GM12878 (cell line): ENCODE data around the gene ATG101. TPM values are rescaled to one million over a fixed set of nuclear protein-coding genes. Genes with fewer than 3 reads are reported as not detected.

ENCODE experiments used
- BHLHE40 ChIP-seq, 2 experiments: fragments of 450-650 bp in 1 of 2; IDR thresholded peaks; 2 replicates each; pipeline ENCODE4 v1.6.1; 2011 to 2017; ENCODE audit warnings: low read depth in 2 of 2, borderline replicate concordance in 1 of 2, improper control_type of control experiment in 1 of 2, low read length in 1 of 2, mild to moderate bottlenecking in 1 of 2
- KAT2A ChIP-seq: conservative IDR thresholded peaks from 2 replicates; pipeline ENCODE4 v1.6.1; 2011; ENCODE audit warnings: low read depth, low read length; ENCODE audit not compliant: control insufficient read depth
- MTA3 ChIP-seq: IDR thresholded peaks from 2 replicates; pipeline ENCODE4 v1.6.1; 2012; ENCODE audit warnings: low read length, inconsistent platforms, borderline replicate concordance
- NFYA ChIP-seq: IDR thresholded peaks from 2 replicates; pipeline ENCODE4 v1.6.1; 2011; ENCODE audit warnings: low read depth, mild to moderate bottlenecking, low read length, improper control_type of control experiment, borderline replicate concordance
- PAX5 ChIP-seq: IDR thresholded peaks from 2 replicates; pipeline ENCODE4 v1.6.1; 2011; ENCODE audit warnings: low read depth, low read length, borderline replicate concordance
- SIN3A ChIP-seq: IDR thresholded peaks from 2 replicates; pipeline ENCODE4 v1.6.1; 2012; ENCODE audit warnings: low read depth, low read length, improper control_type of control experiment
- SMAD1 ChIP-seq: fragments of 450-650 bp; IDR thresholded peaks from 2 replicates; pipeline ENCODE4 v1.6.1; 2018; ENCODE audit warnings: mild to moderate bottlenecking, low read depth; ENCODE audit not compliant: partially characterized antibody
- TCF12 ChIP-seq: IDR thresholded peaks from 2 replicates; pipeline ENCODE4 v1.6.1; 2011; ENCODE audit warnings: low read depth, mild to moderate bottlenecking, low read length
- polyA plus RNA-seq, 11 experiments: library from polyadenylated mRNA; depleted of rRNA in 4 of 11; unstranded in 6 of 11; stranded (reverse) in 5 of 11; fragments of >200 nt; fragmentation: Nextera tagmentation in 4 of 11; fragmentation: Illumina TruSeq in 1 of 11; extraction: Ambion mirVana in 4 of 11; extraction: Trizol in 1 of 11; gene quantifications; 1 replicate in 1 of 11; 2 replicates in 10 of 11; pipeline versions ENCODE4 v1.2.1 to v1.2.3, GENCODE V29; 2011 to 2016; ENCODE audit warnings: inconsistent platforms in 2 of 11, missing spikeins in 2 of 11, low read depth in 1 of 11
- total RNA-seq, 4 experiments: library from RNA; depleted of rRNA in 3 of 4; stranded (reverse); fragments of >200 nt in 3 of 4; fragmentation: Illumina TruSeq in 1 of 4; extraction: Trizol in 1 of 4; gene quantifications; 2 replicates each; pipeline versions ENCODE4 v1.2.1 to v1.2.3, GENCODE V29; 2013 to 2021
- TF ChIP-seq, protein P1 (sequence below): fragments of 450-650 bp; IDR thresholded peaks from 2 replicates; pipeline ENCODE4 v1.6.1; 2017; ENCODE audit warnings: antibody characterized with exemption, mild to moderate bottlenecking, moderate library complexity
- TF ChIP-seq, protein P2 (sequence below): fragments of 450-650 bp; formaldehyde crosslinking; IDR thresholded peaks from 2 replicates; pipeline ENCODE4 v1.4.0; 2020; ENCODE audit warnings: mild to moderate bottlenecking, moderate library complexity
- TF ChIP-seq, protein P3 (sequence below): IDR thresholded peaks from 2 replicates; pipeline ENCODE4 v1.6.1; 2012; ENCODE audit warnings: mild to moderate bottlenecking, low read depth, low read length
- TF ChIP-seq, protein P4 (sequence below): IDR thresholded peaks from 2 replicates; pipeline ENCODE4 v1.6.1; 2011; ENCODE audit warnings: low read depth, mild to moderate bottlenecking, low read length, moderate library complexity, borderline replicate concordance; ENCODE audit errors: extremely low read depth

The ATG101 gene
- total and polyA plus RNA-seq, 10 of the 15 experiments (the other 5 are each of a cell fraction or from before 2014, with no cell fraction given), result 2.7 to 49.8 (median 35.3) TPM

DNA sequence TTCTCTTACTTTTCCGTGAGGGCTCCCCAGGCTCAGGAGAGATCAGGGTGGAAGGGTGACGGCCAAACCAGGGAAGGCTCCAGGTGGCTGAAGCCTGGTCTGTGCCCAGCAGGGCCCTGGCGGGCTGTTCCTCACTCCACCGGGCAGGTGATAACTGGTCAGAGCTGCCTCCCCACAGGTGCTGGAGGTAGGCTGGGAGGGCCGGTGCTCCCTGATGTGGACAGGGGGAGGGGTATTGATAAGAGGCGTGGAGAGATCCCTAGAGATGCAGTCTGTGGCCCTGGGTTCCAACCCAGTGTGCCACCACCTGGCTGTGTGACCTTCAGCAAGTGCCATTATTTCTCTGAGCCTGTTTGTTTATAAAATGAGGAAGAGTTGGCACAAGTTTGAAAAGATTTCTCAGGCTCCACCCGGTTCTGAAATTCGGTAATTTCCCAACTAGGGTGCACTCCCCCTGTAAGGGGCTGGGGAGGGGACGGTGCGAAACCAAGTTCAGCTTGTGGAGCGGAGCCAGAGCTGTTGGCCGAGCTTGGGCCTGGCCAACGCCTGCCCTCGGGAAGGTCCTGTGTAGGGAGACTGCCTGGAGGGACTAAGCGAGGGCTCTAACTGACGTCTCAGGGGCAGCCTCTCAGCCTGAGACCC lies 19.5 kb upstream of the ATG101 start (continued):
- no peak for TF ChIP-seq PAX5
- no peak for TF ChIP-seq TCF12
- no peak for TF ChIP-seq SIN3A
- TF ChIP-seq, protein P1, sequence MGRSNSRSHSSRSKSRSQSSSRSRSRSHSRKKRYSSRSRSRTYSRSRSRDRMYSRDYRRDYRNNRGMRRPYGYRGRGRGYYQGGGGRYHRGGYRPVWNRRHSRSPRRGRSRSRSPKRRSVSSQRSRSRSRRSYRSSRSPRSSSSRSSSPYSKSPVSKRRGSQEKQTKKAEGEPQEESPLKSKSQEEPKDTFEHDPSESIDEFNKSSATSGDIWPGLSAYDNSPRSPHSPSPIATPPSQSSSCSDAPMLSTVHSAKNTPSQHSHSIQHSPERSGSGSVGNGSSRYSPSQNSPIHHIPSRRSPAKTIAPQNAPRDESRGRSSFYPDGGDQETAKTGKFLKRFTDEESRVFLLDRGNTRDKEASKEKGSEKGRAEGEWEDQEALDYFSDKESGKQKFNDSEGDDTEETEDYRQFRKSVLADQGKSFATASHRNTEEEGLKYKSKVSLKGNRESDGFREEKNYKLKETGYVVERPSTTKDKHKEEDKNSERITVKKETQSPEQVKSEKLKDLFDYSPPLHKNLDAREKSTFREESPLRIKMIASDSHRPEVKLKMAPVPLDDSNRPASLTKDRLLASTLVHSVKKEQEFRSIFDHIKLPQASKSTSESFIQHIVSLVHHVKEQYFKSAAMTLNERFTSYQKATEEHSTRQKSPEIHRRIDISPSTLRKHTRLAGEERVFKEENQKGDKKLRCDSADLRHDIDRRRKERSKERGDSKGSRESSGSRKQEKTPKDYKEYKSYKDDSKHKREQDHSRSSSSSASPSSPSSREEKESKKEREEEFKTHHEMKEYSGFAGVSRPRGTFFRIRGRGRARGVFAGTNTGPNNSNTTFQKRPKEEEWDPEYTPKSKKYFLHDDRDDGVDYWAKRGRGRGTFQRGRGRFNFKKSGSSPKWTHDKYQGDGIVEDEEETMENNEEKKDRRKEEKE, result no peak
- no peak for TF ChIP-seq BHLHE40 (IDR thresholded peaks at IDR 0.05; ENCODE audit: borderline replicate concordance in 1 of 2, low read depth in 2 of 2, low read length in 1 of 2)
- no peak for TF ChIP-seq SMAD1
- TF ChIP-seq, protein P2, sequence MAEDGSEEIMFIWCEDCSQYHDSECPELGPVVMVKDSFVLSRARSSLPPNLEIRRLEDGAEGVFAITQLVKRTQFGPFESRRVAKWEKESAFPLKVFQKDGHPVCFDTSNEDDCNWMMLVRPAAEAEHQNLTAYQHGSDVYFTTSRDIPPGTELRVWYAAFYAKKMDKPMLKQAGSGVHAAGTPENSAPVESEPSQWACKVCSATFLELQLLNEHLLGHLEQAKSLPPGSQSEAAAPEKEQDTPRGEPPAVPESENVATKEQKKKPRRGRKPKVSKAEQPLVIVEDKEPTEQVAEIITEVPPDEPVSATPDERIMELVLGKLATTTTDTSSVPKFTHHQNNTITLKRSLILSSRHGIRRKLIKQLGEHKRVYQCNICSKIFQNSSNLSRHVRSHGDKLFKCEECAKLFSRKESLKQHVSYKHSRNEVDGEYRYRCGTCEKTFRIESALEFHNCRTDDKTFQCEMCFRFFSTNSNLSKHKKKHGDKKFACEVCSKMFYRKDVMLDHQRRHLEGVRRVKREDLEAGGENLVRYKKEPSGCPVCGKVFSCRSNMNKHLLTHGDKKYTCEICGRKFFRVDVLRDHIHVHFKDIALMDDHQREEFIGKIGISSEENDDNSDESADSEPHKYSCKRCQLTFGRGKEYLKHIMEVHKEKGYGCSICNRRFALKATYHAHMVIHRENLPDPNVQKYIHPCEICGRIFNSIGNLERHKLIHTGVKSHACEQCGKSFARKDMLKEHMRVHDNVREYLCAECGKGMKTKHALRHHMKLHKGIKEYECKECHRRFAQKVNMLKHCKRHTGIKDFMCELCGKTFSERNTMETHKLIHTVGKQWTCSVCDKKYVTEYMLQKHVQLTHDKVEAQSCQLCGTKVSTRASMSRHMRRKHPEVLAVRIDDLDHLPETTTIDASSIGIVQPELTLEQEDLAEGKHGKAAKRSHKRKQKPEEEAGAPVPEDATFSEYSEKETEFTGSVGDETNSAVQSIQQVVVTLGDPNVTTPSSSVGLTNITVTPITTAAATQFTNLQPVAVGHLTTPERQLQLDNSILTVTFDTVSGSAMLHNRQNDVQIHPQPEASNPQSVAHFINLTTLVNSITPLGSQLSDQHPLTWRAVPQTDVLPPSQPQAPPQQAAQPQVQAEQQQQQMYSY (CRISPR knock-in tag), result no peak
- TF ChIP-seq, protein P3, sequence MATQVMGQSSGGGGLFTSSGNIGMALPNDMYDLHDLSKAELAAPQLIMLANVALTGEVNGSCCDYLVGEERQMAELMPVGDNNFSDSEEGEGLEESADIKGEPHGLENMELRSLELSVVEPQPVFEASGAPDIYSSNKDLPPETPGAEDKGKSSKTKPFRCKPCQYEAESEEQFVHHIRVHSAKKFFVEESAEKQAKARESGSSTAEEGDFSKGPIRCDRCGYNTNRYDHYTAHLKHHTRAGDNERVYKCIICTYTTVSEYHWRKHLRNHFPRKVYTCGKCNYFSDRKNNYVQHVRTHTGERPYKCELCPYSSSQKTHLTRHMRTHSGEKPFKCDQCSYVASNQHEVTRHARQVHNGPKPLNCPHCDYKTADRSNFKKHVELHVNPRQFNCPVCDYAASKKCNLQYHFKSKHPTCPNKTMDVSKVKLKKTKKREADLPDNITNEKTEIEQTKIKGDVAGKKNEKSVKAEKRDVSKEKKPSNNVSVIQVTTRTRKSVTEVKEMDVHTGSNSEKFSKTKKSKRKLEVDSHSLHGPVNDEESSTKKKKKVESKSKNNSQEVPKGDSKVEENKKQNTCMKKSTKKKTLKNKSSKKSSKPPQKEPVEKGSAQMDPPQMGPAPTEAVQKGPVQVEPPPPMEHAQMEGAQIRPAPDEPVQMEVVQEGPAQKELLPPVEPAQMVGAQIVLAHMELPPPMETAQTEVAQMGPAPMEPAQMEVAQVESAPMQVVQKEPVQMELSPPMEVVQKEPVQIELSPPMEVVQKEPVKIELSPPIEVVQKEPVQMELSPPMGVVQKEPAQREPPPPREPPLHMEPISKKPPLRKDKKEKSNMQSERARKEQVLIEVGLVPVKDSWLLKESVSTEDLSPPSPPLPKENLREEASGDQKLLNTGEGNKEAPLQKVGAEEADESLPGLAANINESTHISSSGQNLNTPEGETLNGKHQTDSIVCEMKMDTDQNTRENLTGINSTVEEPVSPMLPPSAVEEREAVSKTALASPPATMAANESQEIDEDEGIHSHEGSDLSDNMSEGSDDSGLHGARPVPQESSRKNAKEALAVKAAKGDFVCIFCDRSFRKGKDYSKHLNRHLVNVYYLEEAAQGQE, result no peak
- TF ChIP-seq NFYA, result no peak
- TF ChIP-seq KAT2A, result no peak
- TF ChIP-seq, protein P4, sequence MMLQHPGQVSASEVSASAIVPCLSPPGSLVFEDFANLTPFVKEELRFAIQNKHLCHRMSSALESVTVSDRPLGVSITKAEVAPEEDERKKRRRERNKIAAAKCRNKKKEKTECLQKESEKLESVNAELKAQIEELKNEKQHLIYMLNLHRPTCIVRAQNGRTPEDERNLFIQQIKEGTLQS, result no peak
- TF ChIP-seq MTA3, result no peak
